ENCODE measurements around the gene ESPL1. TPM values are rescaled to one million over a fixed set of nuclear protein-coding genes. Genes with fewer than 3 reads are reported as not detected.
A peak's percentile ranks its signal among the peaks of the same experiment; 100 is the strongest.

The ESPL1 gene
- total RNA-seq, 3 donors from 2014 or later, result 0.33 to 1.3 (median 1.2) TPM

DNA sequence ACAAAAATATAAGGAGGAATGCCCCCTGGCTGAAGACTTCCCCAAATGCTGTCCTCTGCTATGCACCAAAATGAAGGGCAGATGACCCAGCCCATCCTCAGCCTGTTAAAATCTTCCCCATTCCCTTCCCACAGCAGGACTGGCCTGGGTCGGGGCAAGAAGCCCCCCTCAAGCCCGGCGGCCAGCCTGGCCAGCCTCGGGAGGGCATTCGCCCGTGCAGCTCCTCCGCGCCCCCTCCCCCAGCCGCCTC is 36.5 kb upstream of the ESPL1 start:
- no peaks in the 10 kb centered on the region for H3K27me3 ChIP-seq
- peak overlapping the region; percentile 94 to 98 for H3K27ac ChIP-seq
- no peaks in the 10 kb centered on the region for H3K9me3 ChIP-seq
- TF ChIP-seq POLR2AphosphoS5 (IDR thresholded peaks at IDR 0.05) (no peak), POLR2A (IDR thresholded peaks at IDR 0.05) (no peak)
- TF ChIP-seq, protein P1, sequence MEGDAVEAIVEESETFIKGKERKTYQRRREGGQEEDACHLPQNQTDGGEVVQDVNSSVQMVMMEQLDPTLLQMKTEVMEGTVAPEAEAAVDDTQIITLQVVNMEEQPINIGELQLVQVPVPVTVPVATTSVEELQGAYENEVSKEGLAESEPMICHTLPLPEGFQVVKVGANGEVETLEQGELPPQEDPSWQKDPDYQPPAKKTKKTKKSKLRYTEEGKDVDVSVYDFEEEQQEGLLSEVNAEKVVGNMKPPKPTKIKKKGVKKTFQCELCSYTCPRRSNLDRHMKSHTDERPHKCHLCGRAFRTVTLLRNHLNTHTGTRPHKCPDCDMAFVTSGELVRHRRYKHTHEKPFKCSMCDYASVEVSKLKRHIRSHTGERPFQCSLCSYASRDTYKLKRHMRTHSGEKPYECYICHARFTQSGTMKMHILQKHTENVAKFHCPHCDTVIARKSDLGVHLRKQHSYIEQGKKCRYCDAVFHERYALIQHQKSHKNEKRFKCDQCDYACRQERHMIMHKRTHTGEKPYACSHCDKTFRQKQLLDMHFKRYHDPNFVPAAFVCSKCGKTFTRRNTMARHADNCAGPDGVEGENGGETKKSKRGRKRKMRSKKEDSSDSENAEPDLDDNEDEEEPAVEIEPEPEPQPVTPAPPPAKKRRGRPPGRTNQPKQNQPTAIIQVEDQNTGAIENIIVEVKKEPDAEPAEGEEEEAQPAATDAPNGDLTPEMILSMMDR (IDR thresholded peaks at IDR 0.05), result no peak
- intact Hi-C loops (cut with DNase I; ENCODE audit: low total_unique reads), result no loop called here
- H3K36me3 ChIP-seq, result no peaks in the 10 kb centered on the region
- DNase-seq (ENCODE audit: low spot score in 2 of 2), result no peak
- peak overlapping the region; percentile 69 to 92 (median 80) for H3K4me3 ChIP-seq
- peaks cover 17 to 48% of the 10 kb centered on the region in 2 donors for H3K4me1 ChIP-seq

DNA sequence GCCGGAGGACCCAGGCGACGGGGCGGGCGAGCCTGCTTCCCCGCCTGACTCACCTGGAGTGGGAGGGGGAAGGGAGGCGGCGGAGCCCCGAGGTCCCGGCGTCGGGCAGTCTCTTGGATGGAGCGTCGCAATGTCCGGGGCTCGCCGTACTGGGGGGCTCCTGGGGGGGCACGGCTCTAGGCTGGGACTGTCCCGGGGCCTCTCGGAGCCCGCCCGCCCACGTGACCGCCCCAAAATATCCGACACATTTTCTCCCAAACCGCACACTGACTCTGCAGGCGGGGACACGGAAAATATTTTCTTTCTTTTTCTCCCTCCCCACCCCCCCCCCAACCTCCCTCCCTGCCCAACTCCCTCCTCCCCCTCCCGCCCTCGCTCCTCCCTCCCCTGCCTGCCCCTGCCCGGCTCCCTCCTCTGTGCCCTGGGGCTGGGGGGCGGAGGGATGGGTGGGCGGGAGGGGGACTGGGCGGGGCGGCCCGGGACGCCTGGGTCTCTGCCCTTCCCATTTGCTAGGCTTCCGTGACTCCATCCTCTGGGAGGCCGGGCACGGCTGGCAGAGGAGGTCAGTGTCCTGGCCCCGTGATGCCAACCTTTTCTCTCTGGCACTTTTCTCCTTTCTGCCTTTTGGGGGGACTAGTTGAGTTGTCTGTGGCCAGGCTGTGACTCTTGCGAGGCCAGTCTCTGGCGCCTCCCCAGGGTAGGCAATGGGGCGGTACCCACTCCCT is 36.0 kb upstream of the ESPL1 start, which contains the start of gene RARG:
RARG (minus strand) TSS at position 289 of the 725 bp plus-strand sequence. CDS start 4,664 bp downstream, outside the sequence.
- Histone ChIP-seq H3K9me3 (no peaks in the 10 kb centered on the region), H3K4me1 (peaks cover 17 to 48% of the 10 kb centered on the region in 2 donors), H3K36me3 (no peaks in the 10 kb centered on the region), H3K4me3 (peak within 1 kb of the TSS; percentile 69 to 92 (median 80)), H3K27ac (peak within 1 kb of the TSS; percentile 94 to 98), H3K27me3 (no peaks in the 10 kb centered on the region)
- intact Hi-C loops (cut with DNase I; ENCODE audit: low total_unique reads), result no loop called here
- TF ChIP-seq, protein P1 (IDR thresholded peaks at IDR 0.05), result no peak
- TF ChIP-seq POLR2AphosphoS5 (IDR thresholded peaks at IDR 0.05) (peak in 2 of 3 donors; percentile 18 to 59), POLR2A (IDR thresholded peaks at IDR 0.05) (peak; percentile 29)
- DNase-seq (ENCODE audit: low spot score in 2 of 2), result peak; percentile 81 to 83

DNA sequence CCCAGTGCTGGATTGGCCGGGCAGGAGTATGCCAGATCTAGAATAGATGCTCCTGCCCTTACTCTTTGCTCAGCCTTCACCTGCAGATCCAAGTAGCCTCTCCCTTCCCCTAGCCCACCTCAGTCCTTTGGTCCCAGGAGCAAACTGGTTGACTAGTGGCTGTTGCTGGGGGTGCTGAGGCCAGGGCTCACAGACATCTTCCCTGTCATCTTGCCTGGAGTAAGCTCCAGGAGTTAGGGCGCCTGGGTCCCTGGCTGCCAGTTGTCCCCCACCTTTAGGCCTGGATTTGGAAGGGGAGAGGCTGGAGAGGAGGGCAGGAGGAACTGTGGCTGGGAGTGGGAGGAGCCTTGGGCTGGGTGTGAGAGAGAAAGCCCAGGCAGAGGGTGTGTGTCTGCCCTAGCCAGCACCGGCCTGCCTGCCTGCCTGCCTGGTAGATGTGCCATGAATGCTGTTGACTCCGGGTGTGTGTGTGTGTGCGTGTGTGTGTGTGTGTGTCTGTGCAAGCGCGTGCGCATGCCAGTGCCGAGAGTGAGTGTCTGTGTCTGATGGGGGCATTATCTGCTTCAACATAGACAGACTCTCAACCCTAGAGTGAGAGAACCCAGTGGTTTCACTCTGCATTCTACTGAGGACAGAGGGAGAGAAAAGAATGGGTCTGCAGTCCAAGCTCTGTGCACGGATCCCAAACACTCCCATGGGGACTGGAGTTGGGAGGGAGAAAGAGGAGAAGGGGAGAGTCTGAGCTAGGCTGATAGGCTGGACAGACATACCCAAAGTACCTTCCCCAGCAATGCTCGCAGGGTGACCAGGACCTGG is 35.2 kb upstream of the ESPL1 start:
- Histone ChIP-seq H3K27me3 (no peaks in the 10 kb centered on the region), H3K4me3 (peak overlapping the region; percentile 69 to 92 (median 80)), H3K9me3 (no peaks in the 10 kb centered on the region), H3K27ac (peak overlapping the region; percentile 94 to 98), H3K4me1 (peaks cover 17 to 48% of the 10 kb centered on the region in 2 donors), H3K36me3 (no peaks in the 10 kb centered on the region)
- no peak for TF ChIP-seq POLR2A (IDR thresholded peaks at IDR 0.05)
- peak in 1 of 2 donors; percentile 74 for DNase-seq (ENCODE audit: low spot score in 2 of 2)
- intact Hi-C loops (cut with DNase I; ENCODE audit: low total_unique reads), result no loop called here

DNA sequence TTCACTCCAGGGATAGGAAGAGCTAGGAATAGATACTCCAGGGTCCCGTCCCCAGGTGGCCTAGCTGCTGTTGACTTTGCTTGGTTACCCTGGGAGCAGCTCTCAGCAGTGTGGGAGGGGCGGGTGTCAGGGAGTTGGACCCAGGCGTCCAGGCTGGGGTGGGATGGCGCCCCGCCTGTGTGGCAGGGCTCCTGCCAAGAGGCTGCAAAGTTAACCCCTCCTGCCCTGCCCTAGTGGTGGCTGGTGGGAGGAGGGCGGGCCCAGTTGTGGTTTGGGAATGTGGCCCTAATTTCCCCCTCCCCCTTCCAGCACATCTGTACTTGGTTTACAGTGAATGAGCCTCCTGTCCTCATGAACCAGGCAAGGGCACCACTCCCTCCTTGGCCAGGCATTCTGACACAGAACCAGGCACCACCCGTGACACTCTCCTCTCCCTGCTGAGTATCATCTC is 34.4 kb upstream of the ESPL1 start:
- peaks cover 17 to 42% of the 10 kb centered on the region in 2 donors for H3K4me1 ChIP-seq
- H3K9me3 ChIP-seq, result no peaks in the 10 kb centered on the region
- H3K36me3 ChIP-seq, result no peaks in the 10 kb centered on the region
- peak overlapping the region in 2 of 3 donors; percentile 80 to 92 for H3K4me3 ChIP-seq
- DNase-seq (ENCODE audit: low spot score in 2 of 2), result no peak
- TF ChIP-seq POLR2A (IDR thresholded peaks at IDR 0.05) (no peak), POLR2AphosphoS5 (IDR thresholded peaks at IDR 0.05) (no peak)
- TF ChIP-seq, protein P1 (IDR thresholded peaks at IDR 0.05), result no peak
- peak overlapping the region; percentile 94 to 98 for H3K27ac ChIP-seq
- no peaks in the 10 kb centered on the region for H3K27me3 ChIP-seq
- intact Hi-C loops (cut with DNase I; ENCODE audit: low total_unique reads), result no loop called here

DNA sequence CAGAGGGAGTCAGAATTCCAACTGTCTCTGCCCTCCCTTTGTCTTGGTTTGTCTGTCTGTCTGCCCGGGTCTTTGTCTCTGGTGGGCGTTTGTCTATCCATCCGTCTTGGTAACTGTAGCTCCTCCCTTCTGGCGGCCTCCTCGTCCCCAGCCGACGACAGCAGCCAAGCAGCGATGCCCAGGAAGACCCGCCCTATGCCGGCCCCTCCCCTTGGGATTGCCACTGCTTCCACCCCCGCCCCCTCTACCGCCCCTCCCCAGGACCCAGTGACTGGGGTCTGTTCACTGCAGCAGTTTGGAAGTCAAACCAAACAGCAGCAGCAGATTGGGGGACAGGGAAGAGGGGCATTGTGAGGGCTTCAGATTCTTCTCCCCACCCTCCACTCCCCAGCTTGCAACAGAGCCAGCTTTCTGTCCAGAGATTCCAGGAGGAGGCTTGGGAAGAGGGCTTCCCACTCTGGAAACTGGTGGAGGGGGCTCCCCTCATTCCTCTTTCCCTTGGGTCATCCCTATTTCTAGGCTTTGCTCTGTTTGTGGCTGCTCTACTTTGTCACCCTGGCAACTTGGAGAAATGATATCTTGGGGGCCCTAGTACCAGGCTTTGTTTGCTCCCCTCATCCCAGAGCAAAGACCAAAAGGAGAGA is 33.7 kb upstream of the ESPL1 start:
- DNase-seq (ENCODE audit: low spot score in 2 of 2), result no peak
- H3K4me3 ChIP-seq, result peak overlapping the region in 1 of 3 donors; percentile 21
- intact Hi-C loops (cut with DNase I; ENCODE audit: low total_unique reads), result no loop called here

More for the DNA sequence above, 33.7 kb upstream of the ESPL1 start:
- TF ChIP-seq, protein P1 (IDR thresholded peaks at IDR 0.05), result no peak
- TF ChIP-seq POLR2AphosphoS5 (IDR thresholded peaks at IDR 0.05) (no peak), POLR2A (IDR thresholded peaks at IDR 0.05) (no peak)
- Histone ChIP-seq H3K4me1 (peaks cover 14 to 35% of the 10 kb centered on the region in 2 donors), H3K9me3 (no peaks in the 10 kb centered on the region), H3K27me3 (no peaks in the 10 kb centered on the region), H3K36me3 (no peaks in the 10 kb centered on the region), H3K27ac (peak overlapping the region; percentile 94 to 98)

All from breast epithelium (tissue), 4 donors.